Testis (tissue), 2 donors: Measurements from ENCODE around the gene SRGAP1.

Experiments used
- CTCF ChIP-seq, 3 experiments: fragments of 450-650 bp in 2 of 3; fragments of 200-600 bp in 1 of 3; sonication (generic) in 1 of 3; IDR thresholded peaks; one replicate each; pipeline ENCODE4 v1.5.1; 2016 to 2019; ENCODE audit warnings: antibody characterized with exemption in 3 of 3, mild to moderate bottlenecking in 2 of 3, moderate library complexity in 1 of 3
- POLR2A ChIP-seq: fragments of 450-650 bp; IDR thresholded peaks from one replicate; pipeline ENCODE4 v1.6.1; 2017; ENCODE audit warnings: antibody characterized with exemption, mild to moderate bottlenecking, moderate library complexity

- TF ChIP-seq CTCF (IDR thresholded peaks at IDR 0.05): no peak
- TF ChIP-seq POLR2A: no peak
These were observed 283.3 kb downstream of the SRGAP1 start for GRCh38 chr12:64127811-64128210.
